ENCODE measurements around the gene GBGT1.

DNA sequence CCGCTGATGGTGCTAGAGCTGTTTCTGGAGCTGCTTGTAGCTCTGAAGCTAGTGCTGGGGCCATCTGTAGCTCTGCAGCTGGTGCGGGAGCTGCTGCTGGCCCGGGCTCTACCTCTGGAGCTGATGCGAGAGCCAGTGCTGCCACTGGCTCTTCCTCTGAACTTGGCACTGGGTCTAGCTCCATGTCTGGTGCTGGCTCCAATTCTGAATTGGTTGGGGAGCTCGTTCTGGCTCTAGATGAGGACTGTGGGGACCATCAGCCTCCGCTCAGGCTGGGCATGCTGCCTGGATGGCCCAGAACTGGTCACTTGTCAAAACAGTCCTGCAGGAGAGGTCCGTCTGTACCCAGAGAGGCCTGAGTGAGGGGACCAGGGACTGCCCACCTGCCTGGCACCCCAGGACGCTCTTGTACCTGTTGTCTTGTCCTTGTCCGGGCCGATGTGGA, 23.9 kb upstream of the GBGT1 start:
- no peak for TF ChIP-seq FOS (IDR thresholded peaks at IDR 0.05; ENCODE audit: borderline replicate concordance, insufficient read depth, low read length)
- no peak for TF ChIP-seq POLR2A (IDR thresholded peaks at IDR 0.05; ENCODE audit: low read depth, low read length)
- TF ChIP-seq, protein P1, sequence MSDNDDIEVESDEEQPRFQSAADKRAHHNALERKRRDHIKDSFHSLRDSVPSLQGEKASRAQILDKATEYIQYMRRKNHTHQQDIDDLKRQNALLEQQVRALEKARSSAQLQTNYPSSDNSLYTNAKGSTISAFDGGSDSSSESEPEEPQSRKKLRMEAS (IDR thresholded peaks at IDR 0.05; ENCODE audit: insufficient read depth, insufficient read length) = no peak
- TF ChIP-seq, protein P2, sequence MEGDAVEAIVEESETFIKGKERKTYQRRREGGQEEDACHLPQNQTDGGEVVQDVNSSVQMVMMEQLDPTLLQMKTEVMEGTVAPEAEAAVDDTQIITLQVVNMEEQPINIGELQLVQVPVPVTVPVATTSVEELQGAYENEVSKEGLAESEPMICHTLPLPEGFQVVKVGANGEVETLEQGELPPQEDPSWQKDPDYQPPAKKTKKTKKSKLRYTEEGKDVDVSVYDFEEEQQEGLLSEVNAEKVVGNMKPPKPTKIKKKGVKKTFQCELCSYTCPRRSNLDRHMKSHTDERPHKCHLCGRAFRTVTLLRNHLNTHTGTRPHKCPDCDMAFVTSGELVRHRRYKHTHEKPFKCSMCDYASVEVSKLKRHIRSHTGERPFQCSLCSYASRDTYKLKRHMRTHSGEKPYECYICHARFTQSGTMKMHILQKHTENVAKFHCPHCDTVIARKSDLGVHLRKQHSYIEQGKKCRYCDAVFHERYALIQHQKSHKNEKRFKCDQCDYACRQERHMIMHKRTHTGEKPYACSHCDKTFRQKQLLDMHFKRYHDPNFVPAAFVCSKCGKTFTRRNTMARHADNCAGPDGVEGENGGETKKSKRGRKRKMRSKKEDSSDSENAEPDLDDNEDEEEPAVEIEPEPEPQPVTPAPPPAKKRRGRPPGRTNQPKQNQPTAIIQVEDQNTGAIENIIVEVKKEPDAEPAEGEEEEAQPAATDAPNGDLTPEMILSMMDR (IDR thresholded peaks at IDR 0.05; ENCODE audit: extremely low read depth in 1 of 2, insufficient read depth in 1 of 2, low read depth in 1 of 2, low read length in 2 of 2) = no peak

Data from endothelial cell of umbilical vein (primary cell).